ENCODE data around the gene SLC27A6. TPM values are rescaled to one million over a fixed set of nuclear protein-coding genes. Genes with fewer than 3 reads are reported as not detected.

SLC27A6 gene
- total RNA-seq, 1 donor from 2014 or later: 1.1 TPM

DNA sequence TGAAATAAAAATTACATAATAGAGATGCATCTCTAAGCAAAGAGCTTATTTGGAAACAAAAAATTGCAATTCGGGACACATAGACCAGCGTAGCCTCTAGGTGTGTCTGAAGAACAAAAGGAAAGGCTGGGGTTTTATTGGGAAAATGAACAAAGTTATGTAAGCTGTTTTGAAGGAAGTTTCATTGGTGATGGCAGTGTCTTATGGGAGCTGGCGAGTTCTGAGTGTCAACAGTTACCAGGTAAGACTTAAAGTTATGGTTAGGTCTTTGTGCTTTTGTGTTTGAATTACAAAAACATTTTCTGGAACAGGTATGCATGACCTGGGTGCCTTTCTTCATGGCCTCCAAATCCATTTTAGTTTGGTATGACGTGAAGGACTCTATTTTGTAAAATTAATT, 48.9 kb downstream of the SLC27A6 start:
- Histone ChIP-seq H3K4me3 (ENCODE audit: low read depth, low read length) (no peak overlapping the region), H3K36me3 (ENCODE audit: control insufficient read depth, insufficient read depth, low read length) (no peaks in the 10 kb centered on the region), H3K27me3 (ENCODE audit: control insufficient read depth, insufficient read depth, low read length) (no peaks in the 10 kb centered on the region)
- DNase-seq (ENCODE audit: low read depth) (no peak), FAIRE-seq (no peak)
- TF ChIP-seq CTCF (IDR thresholded peaks at IDR 0.05; ENCODE audit: insufficient read depth, low read length, severe bottlenecking): no peak

DNA sequence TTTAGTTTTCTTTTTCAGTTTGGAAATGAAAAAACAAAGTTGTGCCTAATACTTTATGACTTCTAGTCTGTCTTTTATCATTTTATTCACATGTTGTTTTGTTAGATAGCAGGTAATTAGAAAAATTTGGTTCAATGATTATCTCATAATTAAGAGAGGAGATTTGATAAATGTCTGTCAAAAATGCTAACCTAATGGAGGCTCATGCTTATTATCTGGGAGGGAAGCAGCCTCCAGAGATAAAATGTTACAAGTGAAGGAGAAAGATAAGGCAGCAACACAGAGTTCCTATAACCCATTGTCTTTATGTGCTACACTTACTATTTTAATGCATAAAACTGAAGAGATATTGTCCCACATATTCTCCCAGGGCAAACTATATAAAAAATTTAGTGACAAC, 53.5 kb downstream of the SLC27A6 start:
- FAIRE-seq: no peak
- no peak for DNase-seq (ENCODE audit: low read depth)
- TF ChIP-seq CTCF (IDR thresholded peaks at IDR 0.05; ENCODE audit: insufficient read depth, low read length, severe bottlenecking): no peak
- H3K4me3 ChIP-seq (ENCODE audit: low read depth, low read length): no peak overlapping the region
- H3K27me3 ChIP-seq (ENCODE audit: control insufficient read depth, insufficient read depth, low read length): no peaks in the 10 kb centered on the region
- no peaks in the 10 kb centered on the region for H3K36me3 ChIP-seq (ENCODE audit: control insufficient read depth, insufficient read depth, low read length)

DNA sequence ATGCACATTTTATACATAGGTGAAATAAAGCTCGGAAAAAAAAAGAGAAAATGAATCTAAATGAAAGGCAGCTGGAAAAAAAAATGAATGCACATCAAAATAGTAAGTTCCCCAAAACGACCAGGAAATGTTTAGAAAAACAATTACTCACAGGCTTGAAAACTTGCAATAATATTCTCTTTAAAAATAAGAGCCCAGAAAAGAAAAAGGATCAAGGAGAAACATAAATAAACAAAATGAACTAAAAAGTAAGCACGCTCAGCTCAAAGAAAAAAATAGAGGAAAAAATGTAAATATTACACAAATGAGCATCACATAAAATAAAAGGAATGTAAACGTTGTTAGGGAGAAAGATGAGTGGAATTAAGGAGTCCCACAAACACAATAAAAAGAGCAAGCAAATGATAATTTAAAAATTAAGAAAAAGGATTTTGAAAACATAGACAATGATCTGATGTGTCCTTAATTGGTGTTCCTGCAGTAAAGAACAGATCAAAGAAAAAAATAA, 54.2 kb downstream of the SLC27A6 start:
- Histone ChIP-seq H3K27me3 (ENCODE audit: control insufficient read depth, insufficient read depth, low read length) (no peaks in the 10 kb centered on the region), H3K36me3 (ENCODE audit: control insufficient read depth, insufficient read depth, low read length) (no peaks in the 10 kb centered on the region), H3K4me3 (ENCODE audit: low read depth, low read length) (no peak overlapping the region)
- DNase-seq (ENCODE audit: low read depth) (no peak), FAIRE-seq (no peak)
- no peak for TF ChIP-seq CTCF (IDR thresholded peaks at IDR 0.05; ENCODE audit: insufficient read depth, low read length, severe bottlenecking)

DNA sequence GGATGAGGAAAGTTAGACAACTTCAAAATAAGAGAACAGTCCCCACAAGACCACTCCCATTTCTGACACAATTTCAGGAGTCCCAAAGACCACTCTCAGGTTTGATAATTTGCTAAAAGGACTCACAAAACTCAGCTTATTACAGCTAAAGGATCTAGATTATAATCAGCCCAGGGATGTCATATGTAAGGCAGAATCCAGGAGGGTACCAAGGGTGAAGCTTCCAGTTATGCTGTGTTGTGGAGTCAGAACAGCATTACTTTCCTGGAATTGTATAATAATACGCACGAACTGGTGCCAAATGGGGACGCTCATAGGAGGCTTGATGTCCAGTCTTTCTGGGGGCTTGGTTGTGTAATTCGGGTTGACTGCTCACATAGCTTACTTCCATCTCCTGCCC, 55.4 kb downstream of the SLC27A6 start:
- FAIRE-seq: no peak
- Histone ChIP-seq H3K4me3 (ENCODE audit: low read depth, low read length) (no peak overlapping the region), H3K27me3 (ENCODE audit: control insufficient read depth, insufficient read depth, low read length) (no peaks in the 10 kb centered on the region), H3K36me3 (ENCODE audit: control insufficient read depth, insufficient read depth, low read length) (no peaks in the 10 kb centered on the region)
- no peak for TF ChIP-seq CTCF (IDR thresholded peaks at IDR 0.05; ENCODE audit: insufficient read depth, low read length, severe bottlenecking)
- DNase-seq (ENCODE audit: low read depth): no peak

GRCh38 chr5:129021744-129022143, 56.5 kb downstream of the SLC27A6 start:
- no peak for TF ChIP-seq CTCF (IDR thresholded peaks at IDR 0.05; ENCODE audit: insufficient read depth, low read length, severe bottlenecking)
- H3K4me3 ChIP-seq (ENCODE audit: low read depth, low read length): no peak overlapping the region
- no peaks in the 10 kb centered on the region for H3K27me3 ChIP-seq (ENCODE audit: control insufficient read depth, insufficient read depth, low read length)
- DNase-seq (ENCODE audit: low read depth): no peak
- no peaks in the 10 kb centered on the region for H3K36me3 ChIP-seq (ENCODE audit: control insufficient read depth, insufficient read depth, low read length)
- no peak for FAIRE-seq

GRCh38 chr5:129022599-129022998, 57.3 kb downstream of the SLC27A6 start:
- DNase-seq (ENCODE audit: low read depth): no peak
- no peaks in the 10 kb centered on the region for H3K27me3 ChIP-seq (ENCODE audit: control insufficient read depth, insufficient read depth, low read length)
- FAIRE-seq: no peak
- no peak overlapping the region for H3K4me3 ChIP-seq (ENCODE audit: low read depth, low read length)
- no peaks in the 10 kb centered on the region for H3K36me3 ChIP-seq (ENCODE audit: control insufficient read depth, insufficient read depth, low read length)
- no peak for TF ChIP-seq CTCF (IDR thresholded peaks at IDR 0.05; ENCODE audit: insufficient read depth, low read length, severe bottlenecking)
